ENCODE results near the gene SEMG1. TPM values are rescaled to one million over a fixed set of nuclear protein-coding genes. Genes with fewer than 3 reads are reported as not detected.

Gene SEMG1
- total RNA-seq, 1 experiment from 2014 or later = 0.21 TPM

DNA sequence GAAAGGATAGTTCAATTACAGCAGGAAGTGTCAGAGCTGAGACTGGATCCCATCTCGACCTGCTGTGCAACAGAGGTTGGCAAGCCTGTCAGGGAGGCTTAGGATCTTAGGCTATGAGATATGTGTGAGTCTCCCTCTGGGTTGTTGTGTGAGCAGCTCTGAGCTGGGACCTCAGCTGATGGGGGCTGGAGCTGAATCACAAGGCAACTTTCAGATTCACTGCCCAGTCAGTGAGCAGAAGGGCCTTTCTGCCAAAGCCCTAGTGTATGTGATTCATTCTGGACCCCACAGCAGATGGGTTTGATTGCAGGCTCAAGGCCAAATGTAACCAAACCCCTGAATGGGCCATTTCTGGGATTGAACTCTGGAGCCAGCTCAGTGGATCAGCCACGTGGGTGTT is 27.7 kb upstream of the SEMG1 start:
- DNase-seq = no peak
- no TSS peak for BruUV-seq (replicated peaks)
- CTCF ChIA-PET = no interaction called here
- intact Hi-C loops (cut with micrococcal nuclease; ENCODE audit: unreplicated experiment) = no loop called here
- peaks cover 65% of the 10 kb centered on the region for H3K4me1 Mint-ChIP-seq (ENCODE audit: low read depth, unreplicated experiment)
- no peak overlapping the region for H3K4me3 Mint-ChIP-seq (ENCODE audit: low read depth, unreplicated experiment)
- H3K27ac Mint-ChIP-seq (ENCODE audit: unreplicated experiment) = no peak overlapping the region
- peaks cover 5% of the 10 kb centered on the region for H3K36me3 Mint-ChIP-seq (ENCODE audit: insufficient read depth, unreplicated experiment)
- H3K27me3 Mint-ChIP-seq (ENCODE audit: unreplicated experiment) = peaks cover 8% of the 10 kb centered on the region
- TF ChIP-seq, protein P1, sequence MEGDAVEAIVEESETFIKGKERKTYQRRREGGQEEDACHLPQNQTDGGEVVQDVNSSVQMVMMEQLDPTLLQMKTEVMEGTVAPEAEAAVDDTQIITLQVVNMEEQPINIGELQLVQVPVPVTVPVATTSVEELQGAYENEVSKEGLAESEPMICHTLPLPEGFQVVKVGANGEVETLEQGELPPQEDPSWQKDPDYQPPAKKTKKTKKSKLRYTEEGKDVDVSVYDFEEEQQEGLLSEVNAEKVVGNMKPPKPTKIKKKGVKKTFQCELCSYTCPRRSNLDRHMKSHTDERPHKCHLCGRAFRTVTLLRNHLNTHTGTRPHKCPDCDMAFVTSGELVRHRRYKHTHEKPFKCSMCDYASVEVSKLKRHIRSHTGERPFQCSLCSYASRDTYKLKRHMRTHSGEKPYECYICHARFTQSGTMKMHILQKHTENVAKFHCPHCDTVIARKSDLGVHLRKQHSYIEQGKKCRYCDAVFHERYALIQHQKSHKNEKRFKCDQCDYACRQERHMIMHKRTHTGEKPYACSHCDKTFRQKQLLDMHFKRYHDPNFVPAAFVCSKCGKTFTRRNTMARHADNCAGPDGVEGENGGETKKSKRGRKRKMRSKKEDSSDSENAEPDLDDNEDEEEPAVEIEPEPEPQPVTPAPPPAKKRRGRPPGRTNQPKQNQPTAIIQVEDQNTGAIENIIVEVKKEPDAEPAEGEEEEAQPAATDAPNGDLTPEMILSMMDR (IDR thresholded peaks at IDR 0.05; ENCODE audit: unreplicated experiment) = no peak
- H3K9me3 Mint-ChIP-seq (ENCODE audit: low read depth, unreplicated experiment) = no peaks in the 10 kb centered on the region

DNA sequence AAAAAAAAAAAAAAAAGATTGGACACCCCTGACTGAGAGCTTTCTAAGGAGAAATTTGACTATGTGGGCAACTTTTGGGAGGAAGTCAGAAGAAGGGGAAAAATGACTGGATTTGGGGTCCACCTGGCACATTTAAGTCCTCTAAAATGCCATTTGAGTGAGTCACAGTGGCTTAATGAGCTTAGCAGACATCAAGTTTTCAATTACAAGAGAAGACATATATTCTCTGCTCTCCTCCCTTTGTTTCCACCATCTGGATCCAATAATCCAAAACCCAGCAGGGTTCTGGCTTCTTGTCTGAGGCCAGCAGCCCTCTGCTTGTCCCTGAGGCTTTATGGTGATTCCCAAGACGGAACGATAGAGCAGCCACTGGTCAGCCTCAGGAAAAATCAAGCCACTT is 25.2 kb upstream of the SEMG1 start:
- Mint-ChIP-seq H3K4me1 (ENCODE audit: low read depth, unreplicated experiment) (peaks cover 53% of the 10 kb centered on the region), H3K27me3 (ENCODE audit: unreplicated experiment) (peaks cover 8% of the 10 kb centered on the region), H3K27ac (ENCODE audit: unreplicated experiment) (no peak overlapping the region), H3K4me3 (ENCODE audit: low read depth, unreplicated experiment) (no peak overlapping the region), H3K36me3 (ENCODE audit: insufficient read depth, unreplicated experiment) (peaks cover under 1% of the 10 kb centered on the region), H3K9me3 (ENCODE audit: low read depth, unreplicated experiment) (no peaks in the 10 kb centered on the region)
- no peak for DNase-seq
- TF ChIP-seq, protein P1 (IDR thresholded peaks at IDR 0.05; ENCODE audit: unreplicated experiment) = no peak
- no TSS peak for BruUV-seq (replicated peaks)
- CTCF ChIA-PET = interaction anchor here (0.6 to 1.0 kb wide), 5 partner anchors 10 to 827 kb away, joined by 3 to 5 read pairs (median 4); no protein-coding TSS in a partner anchor
- intact Hi-C loops (cut with micrococcal nuclease; ENCODE audit: unreplicated experiment) = no loop called here

DNA sequence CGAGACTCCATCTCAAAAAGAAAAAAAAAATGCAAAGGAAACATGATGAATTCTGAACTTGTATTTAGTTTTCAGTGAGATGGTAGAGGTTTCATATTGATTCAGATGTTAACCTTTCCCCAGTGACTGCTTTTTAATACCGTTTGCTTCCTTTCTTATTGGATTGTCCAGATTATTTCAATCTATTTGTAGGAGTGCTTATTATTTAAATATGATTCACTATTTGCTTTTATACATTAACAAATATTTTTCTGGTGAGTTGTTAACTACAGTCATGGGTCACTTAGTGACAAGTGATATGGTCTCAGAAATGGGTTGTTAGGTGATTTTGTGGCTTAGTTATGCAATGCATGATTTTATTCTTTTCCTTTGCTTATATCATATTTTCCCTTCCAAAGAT is 23.7 kb upstream of the SEMG1 start:
- intact Hi-C loops (cut with micrococcal nuclease; ENCODE audit: unreplicated experiment) = no loop called here
- CTCF ChIA-PET = interaction anchor here (1.0 kb wide), 1 partner anchor 46 kb away, joined by 3 read pairs; no protein-coding TSS in a partner anchor
- TF ChIP-seq, protein P1 (IDR thresholded peaks at IDR 0.05; ENCODE audit: unreplicated experiment) = no peak
- H3K27me3 Mint-ChIP-seq (ENCODE audit: unreplicated experiment) = peaks cover 8% of the 10 kb centered on the region
- H3K4me3 Mint-ChIP-seq (ENCODE audit: low read depth, unreplicated experiment) = no peak overlapping the region
- H3K36me3 Mint-ChIP-seq (ENCODE audit: insufficient read depth, unreplicated experiment) = no peaks in the 10 kb centered on the region
- no peak for DNase-seq
- H3K27ac Mint-ChIP-seq (ENCODE audit: unreplicated experiment) = peak overlapping the region; percentile 18
- no peaks in the 10 kb centered on the region for H3K9me3 Mint-ChIP-seq (ENCODE audit: low read depth, unreplicated experiment)
- H3K4me1 Mint-ChIP-seq (ENCODE audit: low read depth, unreplicated experiment) = peaks cover 41% of the 10 kb centered on the region
- no TSS peak for BruUV-seq (replicated peaks)

DNA sequence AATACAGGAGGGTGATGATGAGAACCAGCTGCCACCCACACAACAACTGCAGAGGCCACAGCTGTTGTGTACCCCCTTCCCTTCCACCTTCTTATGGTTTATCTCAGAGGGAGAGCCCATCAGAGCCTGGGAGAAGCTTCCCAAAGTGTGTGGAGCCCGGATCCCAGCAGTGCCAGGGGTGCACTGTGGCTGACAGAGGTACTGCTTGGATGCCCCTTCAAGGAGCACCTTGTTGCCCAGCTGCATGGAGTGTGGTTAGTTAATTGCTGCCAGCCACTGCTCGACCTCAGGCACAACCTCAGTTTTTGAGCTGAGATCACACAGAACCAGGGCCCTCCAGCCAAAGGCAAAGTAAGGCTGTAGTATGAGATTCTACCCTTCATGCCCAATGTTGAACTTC is 19.1 kb upstream of the SEMG1 start:
- CTCF ChIA-PET = interaction anchor here (0.6 to 1.5 kb wide), 4 partner anchors 11 to 348 kb away, joined by 3 to 5 read pairs (median 3); no protein-coding TSS in a partner anchor
- no TSS peak for BruUV-seq (replicated peaks)
- no peak overlapping the region for H3K4me3 Mint-ChIP-seq (ENCODE audit: low read depth, unreplicated experiment)
- H3K27me3 Mint-ChIP-seq (ENCODE audit: unreplicated experiment) = peaks cover 31% of the 10 kb centered on the region
- H3K27ac Mint-ChIP-seq (ENCODE audit: unreplicated experiment) = no peak overlapping the region
- no peak for DNase-seq
- intact Hi-C loops (cut with micrococcal nuclease; ENCODE audit: unreplicated experiment) = no loop called here
- TF ChIP-seq, protein P1 (IDR thresholded peaks at IDR 0.05; ENCODE audit: unreplicated experiment) = peak; percentile 17
- peaks cover 18% of the 10 kb centered on the region for H3K4me1 Mint-ChIP-seq (ENCODE audit: low read depth, unreplicated experiment)
- H3K36me3 Mint-ChIP-seq (ENCODE audit: insufficient read depth, unreplicated experiment) = no peaks in the 10 kb centered on the region
- no peaks in the 10 kb centered on the region for H3K9me3 Mint-ChIP-seq (ENCODE audit: low read depth, unreplicated experiment)
